Endothelial cell of umbilical vein (primary cell): Measurements from ENCODE around the gene NLRP6.

ENCODE experiments used
- CTCF ChIP-seq, 2 donors: IDR thresholded peaks; 1 replicate in 1 of 2; 2 replicates in 1 of 2; pipeline ENCODE4 v1.5.1; 2011; ENCODE audit warnings: low read length in 2 of 2, mild to moderate bottlenecking in 2 of 2, moderate library complexity in 2 of 2, control low read depth in 1 of 2, inconsistent platforms in 1 of 2, low read depth in 1 of 2; ENCODE audit not compliant: insufficient read depth in 1 of 2; ENCODE audit errors: extremely low read depth in 1 of 2
- EZH2 ChIP-seq: IDR thresholded peaks from 2 replicates; pipeline ENCODE4 v1.6.1; 2012; ENCODE audit warnings: borderline replicate concordance, low read depth, mild to moderate bottlenecking, moderate library complexity, low read length, inconsistent platforms; ENCODE audit not compliant: severe bottlenecking
- FOS ChIP-seq: IDR thresholded peaks from 2 replicates; pipeline ENCODE4 v1.6.1; 2011; ENCODE audit warnings: mild to moderate bottlenecking, low read length, moderate library complexity, borderline replicate concordance; ENCODE audit not compliant: insufficient read depth
- JUN ChIP-seq: IDR thresholded peaks from 2 replicates; pipeline ENCODE4 v1.6.1; 2011; ENCODE audit warnings: borderline replicate concordance, low read depth; ENCODE audit not compliant: insufficient read length, insufficient read depth
- MAX ChIP-seq: IDR thresholded peaks from 2 replicates; pipeline ENCODE4 v1.6.1; 2011; ENCODE audit not compliant: insufficient read depth, insufficient read length
- MYC ChIP-seq: IDR thresholded peaks from one replicate; pipeline ENCODE4 v1.6.1; 2011; ENCODE audit warnings: mild to moderate bottlenecking, low read depth, low read length
- POLR2A ChIP-seq: IDR thresholded peaks from 2 replicates; pipeline ENCODE4 v1.6.1; 2012; ENCODE audit warnings: low read depth, mild to moderate bottlenecking, control low read depth, low read length
- POLR2AphosphoS5 ChIP-seq: IDR thresholded peaks from 2 replicates; pipeline ENCODE4 v1.6.1; 2012; ENCODE audit warnings: low read depth, mild to moderate bottlenecking, control low read depth, low read length, moderate library complexity; ENCODE audit not compliant: insufficient read depth

DNA sequence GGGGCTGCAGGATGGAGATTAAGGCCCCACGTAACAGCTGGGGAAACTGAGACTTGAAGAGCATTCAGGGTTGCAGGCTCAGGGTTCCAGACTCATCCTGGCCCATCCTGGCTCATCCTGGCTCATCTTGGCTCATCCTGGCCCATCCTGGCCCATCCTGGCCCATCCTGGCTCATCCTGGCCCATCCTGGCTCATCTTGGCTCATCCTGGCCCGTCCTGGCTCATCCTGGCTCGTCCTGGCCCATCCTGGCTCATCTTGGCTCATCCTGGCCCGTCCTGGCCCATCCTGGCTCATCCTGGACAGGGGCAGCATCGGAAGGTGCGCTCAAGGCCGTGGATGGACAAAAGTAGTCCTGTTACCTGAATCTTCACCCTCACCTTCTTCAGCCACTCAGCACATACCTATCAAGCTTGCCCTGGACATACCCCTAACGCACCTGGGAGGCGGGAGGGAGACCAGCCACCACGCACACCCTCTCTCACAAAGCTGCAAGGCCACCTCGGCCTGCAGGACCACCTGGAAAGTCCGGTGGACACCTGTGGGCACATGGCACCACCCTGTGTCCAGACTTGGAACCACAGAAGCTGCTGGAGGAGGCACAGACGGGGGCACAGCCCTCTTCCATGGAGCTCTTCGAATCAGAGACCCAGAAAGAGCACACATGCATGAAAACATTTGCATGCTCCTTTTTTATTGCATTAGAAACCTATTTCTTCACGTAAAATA is 20.3 kb upstream of the NLRP6 start:
- TF ChIP-seq CTCF (IDR thresholded peaks at IDR 0.05; ENCODE audit: extremely low read depth in 1 of 2, insufficient read depth in 1 of 2, low read depth in 1 of 2, low read length in 2 of 2) = no peak
- no peak for TF ChIP-seq FOS
- TF ChIP-seq JUN = no peak
- no peak for TF ChIP-seq EZH2
- no peak for TF ChIP-seq POLR2A
- TF ChIP-seq POLR2AphosphoS5 = no peak
- TF ChIP-seq MAX = no peak
- TF ChIP-seq MYC = no peak
